HG03521 (cell line): ENCODE measurements around the gene MAPK8.
"Not testable (repeated sequence)": the region's sequence is repeated elsewhere in the genome, so short reads cannot be mapped to it uniquely, and the experiment has no call there.

Source experiments
- ATAC-seq: cut with Tn5 transposase; IDR thresholded peaks from one replicate; pipeline ENCODE4 v1.9.1; 2021; ENCODE audit warnings: mild to moderate bottlenecking, moderate library complexity; ENCODE audit not compliant: unreplicated experiment

MAPK8 gene

GRCh38 chr10:48306265-48306869 is at the start of gene MAPK8:
TSS of gene MAPK8 (plus strand) at chr10:48306677. CDS start at chr10:48401661, 94,984 bp downstream.
- peak; percentile 86 for ATAC-seq

GRCh38 chr10:48257407-48257961 is 49.0 kb upstream of the MAPK8 start:
- no peak for ATAC-seq

DNA sequence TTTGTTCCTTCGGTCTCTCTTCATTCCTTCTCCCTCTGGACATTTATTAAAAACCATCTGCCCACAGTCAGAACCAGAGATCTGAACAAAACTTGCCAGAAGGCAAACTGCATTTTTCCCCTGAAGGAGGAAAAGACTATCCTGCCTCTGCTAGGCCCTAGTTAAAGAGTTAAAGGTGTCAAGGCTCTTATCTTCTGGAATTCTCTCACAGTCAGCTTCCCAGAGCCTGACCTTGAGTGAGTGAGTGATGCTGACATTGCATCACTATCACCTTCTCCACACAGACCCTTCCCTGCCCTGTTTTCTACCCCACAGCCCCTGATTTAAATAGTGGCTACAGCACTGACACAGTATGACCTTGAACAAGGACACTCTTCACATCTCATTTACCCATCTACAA is 48.4 kb upstream of the MAPK8 start:
- no peak for ATAC-seq

GRCh38 chr10:48266528-48266927 is 39.9 kb upstream of the MAPK8 start:
- ATAC-seq: no peak

DNA sequence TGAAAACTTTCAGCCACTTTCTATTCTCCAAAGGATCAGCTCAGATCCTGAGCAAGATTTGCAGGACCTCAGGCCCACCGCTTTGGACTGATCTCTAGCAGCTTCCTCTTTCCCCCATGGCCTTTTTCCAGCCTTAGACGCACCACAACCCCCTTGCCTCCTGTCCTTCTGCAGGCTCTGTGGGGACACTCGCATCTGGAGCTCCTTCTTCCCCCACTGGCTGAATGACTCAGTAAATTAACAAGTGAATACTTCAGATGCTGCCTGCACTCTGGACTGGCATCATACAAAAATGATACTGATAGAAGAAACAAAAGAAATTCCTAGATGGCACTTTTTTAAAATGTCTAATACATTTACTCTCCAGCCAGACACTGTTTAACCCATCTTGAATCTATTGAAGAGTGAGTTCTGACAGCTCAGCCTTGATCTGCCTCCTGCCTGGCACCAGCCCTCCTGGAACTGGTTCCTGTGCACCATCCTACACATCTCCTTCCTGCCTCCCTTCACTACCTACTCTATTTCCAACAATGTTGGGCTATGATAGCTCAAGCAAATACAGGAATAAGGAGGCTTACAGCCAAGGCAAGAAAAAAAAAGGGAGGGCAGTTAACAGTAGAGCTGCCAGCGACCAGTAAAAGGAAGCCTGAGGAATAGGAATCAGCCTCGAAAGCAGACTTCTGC is 35.3 kb upstream of the MAPK8 start:
- no peak for ATAC-seq

DNA sequence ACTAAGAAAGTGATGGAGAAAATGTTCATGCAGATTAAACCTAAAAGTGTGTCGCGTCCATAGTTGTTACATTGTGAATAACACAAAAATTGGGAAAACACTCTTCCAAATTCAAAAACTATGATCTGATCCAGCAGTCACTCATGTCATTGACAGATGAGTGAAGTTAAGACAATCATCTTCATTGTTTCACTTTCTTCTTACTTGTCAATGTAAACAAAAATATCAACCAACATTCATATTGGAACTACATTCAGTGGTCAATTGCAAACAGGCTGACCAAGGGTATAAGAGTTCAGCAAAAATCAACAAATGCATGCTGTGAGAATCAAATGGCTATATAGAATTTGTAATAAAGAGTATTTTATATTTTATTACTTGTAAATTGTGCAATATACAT is 33.8 kb upstream of the MAPK8 start:
- no peak for ATAC-seq

- ATAC-seq: no peak
These were observed 32.7 kb upstream of the MAPK8 start for GRCh38 chr10:48273741-48274140.

DNA sequence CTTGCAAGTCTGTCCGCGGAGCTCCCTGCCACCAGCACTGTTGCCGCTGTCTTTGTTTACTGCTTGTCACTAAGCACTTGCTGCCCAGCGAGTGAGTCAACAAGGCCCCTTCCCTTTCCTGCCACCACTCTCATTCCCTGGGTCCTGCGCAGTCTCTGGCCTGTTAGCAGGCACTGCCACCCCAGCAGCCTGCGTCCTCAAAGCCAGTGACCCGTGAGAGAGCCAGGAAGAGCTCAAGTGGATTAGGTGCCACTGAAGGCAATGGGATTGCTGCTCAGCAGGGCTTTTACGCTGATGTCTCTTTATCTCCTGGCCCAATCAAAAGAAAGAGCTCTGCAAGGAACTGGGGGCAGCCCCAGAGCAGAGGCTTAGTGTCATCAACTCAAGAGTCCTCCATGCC is 31.8 kb upstream of the MAPK8 start, which contains the start of gene FRMPD2:
Gene FRMPD2 (minus strand): TSS at position 61 of the 400 bp plus-strand sequence. CDS start 129 bp downstream, outside the sequence.
- no peak for ATAC-seq

DNA sequence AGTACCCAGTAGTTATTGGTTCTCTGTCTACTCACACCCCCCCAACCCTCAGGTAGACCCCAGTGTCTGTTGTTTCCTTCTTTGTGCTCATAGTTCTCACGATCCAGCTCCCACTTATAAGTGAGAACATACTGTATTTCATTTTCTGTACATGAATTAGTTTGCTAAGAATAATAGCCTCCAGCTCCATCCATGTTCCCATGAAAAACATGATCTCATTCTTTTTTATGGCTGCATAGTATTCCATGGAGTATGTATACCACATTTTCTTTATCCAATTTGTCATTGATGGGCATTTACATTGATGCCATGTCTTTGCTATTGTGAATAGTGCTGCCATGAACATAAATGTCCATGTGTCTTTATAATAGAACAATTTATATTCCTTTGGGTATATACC is 29.4 kb upstream of the MAPK8 start:
- no peak for ATAC-seq

DNA sequence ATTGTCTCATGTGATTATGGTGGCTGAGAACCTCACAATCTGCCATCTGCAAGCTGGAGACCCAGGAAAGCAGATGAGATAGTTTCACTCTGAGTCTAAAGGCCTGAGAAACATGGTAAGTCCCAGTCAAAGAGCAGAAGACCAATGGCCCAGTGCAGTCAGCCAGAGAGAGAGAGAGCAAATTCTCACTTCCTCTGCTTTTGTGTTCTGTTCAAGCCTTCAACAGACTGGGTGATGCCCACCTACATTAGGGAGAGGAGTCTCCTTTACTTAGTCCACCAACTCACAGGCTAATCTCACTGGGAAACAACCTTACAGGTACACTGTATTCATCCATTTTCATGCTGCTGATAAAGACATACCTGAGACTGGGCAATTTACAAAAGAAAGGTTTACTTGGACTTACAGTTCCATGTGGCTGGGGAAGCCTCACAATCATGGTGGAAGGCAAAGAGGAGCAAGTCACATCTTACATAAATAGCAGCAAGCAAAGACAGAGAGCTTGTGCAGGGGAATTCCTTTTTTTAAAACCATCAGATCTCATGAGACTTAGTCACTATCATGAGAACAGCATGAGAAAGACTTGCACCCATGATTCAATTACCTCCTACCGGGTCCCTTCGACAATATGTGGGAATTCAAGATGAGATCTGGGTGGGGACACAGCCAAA is 27.3 kb upstream of the MAPK8 start:
- peak; percentile 71 for ATAC-seq

DNA sequence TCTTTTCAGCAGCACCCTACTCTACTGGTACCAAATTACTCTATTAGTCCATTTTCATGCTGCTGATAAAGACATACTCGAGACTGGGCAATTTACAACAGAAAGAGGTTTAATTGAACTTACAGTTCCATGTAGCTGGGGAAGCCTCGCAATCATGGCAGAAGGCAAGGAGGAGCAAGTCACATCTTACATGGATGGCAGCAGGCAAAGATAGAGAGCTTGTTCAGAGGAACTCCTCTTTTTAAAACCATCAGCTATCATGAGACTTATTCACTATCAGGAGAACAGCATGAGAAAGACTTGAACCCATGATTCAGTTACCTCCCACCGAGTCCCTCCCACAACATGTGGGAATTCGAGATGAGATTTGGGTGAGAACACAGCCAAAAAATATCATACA is 24.8 kb upstream of the MAPK8 start:
- ATAC-seq: not testable (repeated sequence)

- peak; percentile 71 for ATAC-seq
These were observed 23.6 kb upstream of the MAPK8 start for GRCh38 chr10:48282829-48283228.

GRCh38 chr10:48284002-48284546 is 22.4 kb upstream of the MAPK8 start:
- ATAC-seq: no peak

- no peak for ATAC-seq
These were observed 21.7 kb upstream of the MAPK8 start for GRCh38 chr10:48284811-48285210.

GRCh38 chr10:48285710-48286109 is 20.8 kb upstream of the MAPK8 start:
- ATAC-seq: no peak

GRCh38 chr10:48286356-48286755 is 20.1 kb upstream of the MAPK8 start:
- no peak for ATAC-seq

GRCh38 chr10:48287417-48288391 is 18.8 kb upstream of the MAPK8 start:
- ATAC-seq: no peak

DNA sequence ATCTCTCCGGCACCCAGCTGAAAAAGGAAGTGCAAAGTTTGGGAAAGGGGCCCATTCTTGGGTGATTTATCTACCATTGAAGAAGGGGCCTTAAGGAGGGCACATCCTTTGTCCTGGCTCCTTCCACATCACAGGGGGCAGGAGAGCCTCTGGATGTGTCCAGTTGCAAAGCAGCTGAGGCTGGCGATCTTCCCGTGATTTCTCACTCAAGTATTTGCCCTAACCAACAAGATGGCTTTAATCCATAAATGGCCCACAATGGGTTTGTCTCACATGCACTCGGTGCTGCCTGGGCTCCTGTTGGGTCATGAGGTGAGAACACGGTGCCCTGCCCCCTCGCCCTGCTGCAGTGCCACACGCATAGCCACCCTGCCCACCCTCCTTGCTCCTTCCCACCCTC is 17.8 kb upstream of the MAPK8 start:
- ATAC-seq: no peak

GRCh38 chr10:48289501-48290238 is 16.8 kb upstream of the MAPK8 start:
- no peak for ATAC-seq

GRCh38 chr10:48290286-48290685 is 16.2 kb upstream of the MAPK8 start:
- ATAC-seq: no peak
